Effector memory CD4-positive, alpha-beta T cell (primary cell): Measurements from ENCODE around the gene PPFIA3.
"Not testable (repeated sequence)": the region's sequence is repeated elsewhere in the genome, so short reads cannot be mapped to it uniquely, and the experiment has no call there.

Source experiments
- DNase-seq, 3 donors: peaks; one replicate each; pipeline ENCODE4 v3.0.0-alpha.2; 2020
- H3K27ac ChIP-seq: 2 replicates; pipeline ENCODE4 v1.7.0; 2013; ENCODE audit warnings: mild to moderate bottlenecking, low read length, moderate library complexity; ENCODE audit not compliant: insufficient read depth, poor library complexity, severe bottlenecking
- H3K27me3 ChIP-seq: replicated peaks from 2 replicates; pipeline ENCODE4 v1.7.0; 2013; ENCODE audit warnings: mild to moderate bottlenecking, low read length; ENCODE audit not compliant: insufficient read depth, control insufficient read depth, poor library complexity, severe bottlenecking
- H3K36me3 ChIP-seq: 2 replicates; pipeline ENCODE4 v1.7.0; 2013; ENCODE audit warnings: mild to moderate bottlenecking, low read length, moderate library complexity; ENCODE audit not compliant: control insufficient read depth, insufficient read depth
- H3K4me1 ChIP-seq: 2 replicates; pipeline ENCODE4 v1.7.0; 2013; ENCODE audit warnings: low read length, mild to moderate bottlenecking; ENCODE audit not compliant: control insufficient read depth, insufficient read depth, poor library complexity, severe bottlenecking
- H3K4me3 ChIP-seq: 2 replicates; pipeline ENCODE4 v1.7.0; 2013; ENCODE audit warnings: low read length, low read depth, mild to moderate bottlenecking; ENCODE audit not compliant: insufficient read depth, poor library complexity, severe bottlenecking
- H3K9me3 ChIP-seq: 2 replicates; pipeline ENCODE4 v1.7.0; 2013; ENCODE audit warnings: mild to moderate bottlenecking, low read length, moderate library complexity; ENCODE audit not compliant: control insufficient read depth

PPFIA3 gene

DNA sequence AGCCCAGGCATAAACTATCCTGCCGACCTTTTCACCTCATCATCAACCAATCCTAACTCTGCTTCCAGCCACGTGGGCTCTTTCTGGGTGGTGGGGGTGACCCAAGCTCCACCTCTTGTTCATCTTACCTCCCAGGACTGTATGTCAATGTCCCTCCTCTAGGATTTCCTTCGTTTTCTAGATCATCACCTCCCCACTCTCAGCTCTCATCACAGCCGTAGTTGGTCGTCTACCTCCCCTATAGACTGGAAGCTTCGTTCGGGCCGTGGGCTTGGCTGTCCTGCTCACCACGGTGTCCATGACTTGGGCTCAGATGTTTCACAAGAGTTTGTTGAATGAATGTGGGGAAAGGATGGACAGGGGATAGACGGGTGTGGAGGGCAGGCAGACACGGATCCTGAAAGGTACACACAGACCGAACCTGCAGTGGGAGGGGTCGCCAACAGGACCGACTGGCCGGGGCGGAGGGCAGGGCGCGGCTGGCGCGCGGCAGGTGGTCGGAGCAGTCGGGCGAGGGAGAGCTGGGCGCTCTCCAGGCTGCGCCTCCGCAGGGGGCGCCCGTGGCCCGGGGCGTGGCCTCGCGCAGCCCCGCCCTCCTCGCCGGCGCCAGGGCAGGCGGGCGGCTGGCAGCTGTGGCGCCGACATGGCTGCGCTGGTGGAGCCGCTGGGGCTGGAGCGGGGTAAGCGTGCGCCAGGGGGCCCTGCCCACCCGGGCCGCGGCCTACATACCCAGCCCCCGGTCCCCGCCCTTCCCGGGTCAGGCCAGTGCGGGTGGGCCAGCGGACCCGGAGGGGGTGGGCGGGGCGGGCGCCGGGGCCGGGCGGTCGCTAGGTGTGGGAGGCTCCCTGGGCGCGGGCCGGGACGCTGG, 5.3 kb upstream of the PPFIA3 start, which contains the start of gene LIN7B:
TSS of gene LIN7B (plus strand) at position 609 of the 868 bp plus-strand sequence. CDS start at position 644, 35 bp downstream.
- DNase-seq: peak; percentile 66 to 68 (median 68)
- Histone ChIP-seq H3K27ac (peak within 1 kb of the TSS; percentile 48), H3K4me3 (peak within 1 kb of the TSS; percentile 73)

DNA sequence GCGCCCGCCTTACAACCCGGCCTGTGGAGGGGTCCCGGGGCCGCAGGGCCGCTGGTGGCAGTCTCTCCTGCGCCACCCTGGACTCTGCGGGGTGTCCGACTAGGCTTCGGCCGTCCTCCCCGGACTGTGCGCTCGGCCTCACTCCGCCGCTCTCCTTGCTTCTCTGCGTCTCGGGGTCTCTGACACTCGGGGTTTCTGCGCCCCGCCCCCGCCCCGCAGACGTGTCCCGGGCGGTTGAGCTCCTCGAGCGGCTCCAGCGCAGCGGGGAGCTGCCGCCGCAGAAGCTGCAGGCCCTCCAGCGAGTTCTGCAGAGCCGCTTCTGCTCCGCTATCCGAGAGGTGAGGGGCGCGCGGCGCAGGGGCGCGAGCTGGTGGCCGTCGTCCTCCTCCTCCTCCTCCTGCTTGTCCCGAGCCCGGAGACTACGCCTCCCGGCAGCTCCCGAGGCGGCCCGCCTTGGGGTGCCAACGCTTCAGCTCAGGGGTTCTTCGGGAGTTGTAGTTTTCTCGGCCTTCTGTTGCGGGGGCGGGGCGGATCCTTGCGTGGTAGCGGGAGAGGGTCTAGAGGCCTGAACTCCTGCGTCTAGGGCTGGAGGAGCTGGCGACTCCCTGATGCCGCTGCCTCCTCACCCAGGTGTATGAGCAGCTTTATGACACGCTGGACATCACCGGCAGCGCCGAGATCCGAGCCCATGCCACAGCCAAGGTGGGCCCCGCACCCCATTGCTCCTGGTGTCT, 4.5 kb upstream of the PPFIA3 start:
- peak overlapping the region; percentile 73 for H3K4me3 ChIP-seq
- H3K9me3 ChIP-seq: no peaks in the 10 kb centered on the region
- DNase-seq: peak in 2 of 3 donors; percentile 14 to 21
- no peaks in the 10 kb centered on the region for H3K27me3 ChIP-seq
- H3K4me1 ChIP-seq: peaks cover 23% of the 10 kb centered on the region
- no peaks in the 10 kb centered on the region for H3K36me3 ChIP-seq
- peak overlapping the region; percentile 48 for H3K27ac ChIP-seq

More for the DNA sequence above, 5.3 kb upstream of the PPFIA3 start, which contains the start of gene LIN7B:
- Histone ChIP-seq H3K9me3 (no peaks in the 10 kb centered on the region), H3K36me3 (no peaks in the 10 kb centered on the region), H3K4me1 (peaks cover 22% of the 10 kb centered on the region), H3K27me3 (no peaks in the 10 kb centered on the region)

DNA sequence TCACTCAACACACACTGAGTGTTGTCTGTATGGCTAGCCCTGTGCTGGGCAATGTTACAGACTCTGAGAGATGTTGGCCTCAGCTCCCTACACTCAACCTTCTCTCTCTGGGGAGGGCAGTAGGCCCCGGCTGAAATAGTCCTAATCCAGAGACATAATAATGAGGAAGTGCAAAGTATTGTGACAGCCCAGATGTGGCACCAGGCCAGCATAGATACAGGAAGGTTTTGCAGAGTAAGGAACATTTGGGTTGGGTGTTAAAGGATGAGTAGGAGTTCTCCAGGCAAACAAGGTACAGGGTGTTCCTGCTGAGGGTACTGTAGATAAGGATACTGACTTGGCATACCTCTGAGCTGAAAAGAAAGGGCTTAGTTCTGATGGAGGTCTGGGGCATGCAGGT, 2.8 kb upstream of the PPFIA3 start:
- no peak overlapping the region for H3K27ac ChIP-seq
- peaks cover 28% of the 10 kb centered on the region for H3K4me1 ChIP-seq
- H3K27me3 ChIP-seq: no peaks in the 10 kb centered on the region
- DNase-seq: no peak
- H3K36me3 ChIP-seq: no peaks in the 10 kb centered on the region
- no peak overlapping the region for H3K4me3 ChIP-seq
- H3K9me3 ChIP-seq: no peaks in the 10 kb centered on the region

DNA sequence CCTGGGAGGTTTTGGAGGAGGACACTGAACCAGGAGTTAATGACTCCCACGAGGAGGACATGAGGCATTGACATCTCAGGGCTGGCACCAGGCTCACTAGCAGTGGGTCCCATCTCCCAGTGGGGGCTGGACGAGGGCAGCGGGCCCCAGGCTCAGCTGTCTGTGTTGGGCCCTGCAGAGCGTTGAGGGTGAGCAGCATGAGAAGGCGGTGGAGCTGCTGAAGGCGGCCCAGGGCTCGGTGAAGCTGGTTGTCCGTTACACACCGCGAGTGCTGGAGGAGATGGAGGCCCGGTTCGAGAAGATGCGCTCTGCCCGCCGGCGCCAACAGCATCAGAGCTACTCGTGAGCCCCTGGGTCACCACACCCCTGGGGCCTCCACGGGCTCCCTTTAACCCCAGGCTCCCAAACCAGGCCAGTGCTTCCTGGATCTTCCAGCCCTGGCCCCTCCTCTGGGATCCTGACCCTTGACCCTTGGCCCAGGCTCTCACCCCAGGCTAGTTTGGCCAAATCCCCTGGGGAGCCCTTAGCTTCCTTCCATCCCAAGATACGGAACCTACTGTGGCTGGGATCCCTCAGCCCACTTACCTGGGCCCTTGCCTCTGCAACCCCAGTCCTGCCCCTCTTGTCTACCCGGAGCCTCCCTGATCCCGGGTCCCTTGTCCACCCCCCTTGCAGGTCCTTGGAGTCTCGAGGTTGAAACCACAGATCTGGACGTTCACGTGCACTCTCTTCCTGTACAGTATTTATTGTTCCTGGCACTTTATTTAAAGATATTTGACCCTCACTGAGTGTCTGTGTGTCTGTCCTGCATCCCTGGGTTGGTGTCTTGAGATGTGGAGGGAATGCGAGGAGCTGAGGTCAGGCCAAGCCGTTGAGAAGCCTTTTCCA, 1.4 kb upstream of the PPFIA3 start:
- Histone ChIP-seq H3K4me1 (peaks cover 28% of the 10 kb centered on the region), H3K27me3 (no peaks in the 10 kb centered on the region), H3K4me3 (peak overlapping the region; percentile 71), H3K36me3 (no peaks in the 10 kb centered on the region), H3K9me3 (no peaks in the 10 kb centered on the region), H3K27ac (peak overlapping the region; percentile 81)
- no peak for DNase-seq

DNA sequence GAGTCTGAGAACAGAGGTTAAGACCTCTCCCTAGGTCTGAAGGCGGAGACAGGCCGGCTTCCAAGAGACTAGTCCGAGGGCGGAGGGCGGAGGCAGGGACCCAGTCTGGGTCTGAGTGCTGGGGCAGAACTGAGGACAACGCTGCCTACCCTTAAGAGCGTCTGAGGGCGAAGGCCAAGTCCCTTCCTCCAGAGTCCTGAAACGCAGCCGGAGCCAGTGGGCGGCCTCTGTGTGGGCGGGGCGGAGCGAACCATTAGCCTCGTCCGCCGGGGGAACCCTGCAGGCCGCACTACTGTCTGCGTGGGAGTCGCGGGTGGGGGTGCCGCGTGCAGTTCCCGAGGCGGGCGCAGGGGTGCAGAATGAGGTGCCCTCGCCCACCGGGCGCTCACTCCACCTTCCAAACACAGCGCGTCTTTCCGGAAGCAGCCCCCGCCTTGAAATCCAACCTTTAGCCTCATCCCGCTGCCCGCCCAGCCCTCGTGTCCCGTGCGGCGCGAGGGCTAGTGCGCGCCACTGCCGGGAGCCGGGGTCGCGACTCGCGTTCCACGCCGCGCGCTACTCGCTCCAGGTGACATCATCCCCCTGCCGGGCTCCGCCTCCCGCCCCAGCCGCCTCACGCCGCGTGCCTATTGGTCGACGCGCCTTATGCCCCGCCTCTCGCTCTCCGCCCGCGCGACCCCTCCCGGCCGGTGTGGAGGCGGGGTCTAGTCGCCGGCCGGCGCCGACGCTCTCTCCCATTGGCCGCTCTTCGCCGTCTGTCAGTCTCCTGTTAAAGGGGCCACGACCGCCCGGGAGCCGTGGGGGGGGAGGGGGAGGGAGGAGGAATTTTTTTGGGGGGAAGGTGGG, 556 bp upstream of the PPFIA3 start, which contains the start of gene C19orf73:
TSS of gene C19orf73 (minus strand) at position 579 of the 846 bp plus-strand sequence. CDS start at position 458, 121 bp downstream.
- no peaks in the 10 kb centered on the region for H3K36me3 ChIP-seq
- peak within 1 kb of the TSS; percentile 81 for H3K27ac ChIP-seq
- H3K9me3 ChIP-seq: no peaks in the 10 kb centered on the region
- DNase-seq: peak; percentile 91 to 93 (median 91)
- H3K27me3 ChIP-seq: no peaks in the 10 kb centered on the region
- peaks cover 20% of the 10 kb centered on the region for H3K4me1 ChIP-seq
- peak within 1 kb of the TSS; percentile 71 for H3K4me3 ChIP-seq

DNA sequence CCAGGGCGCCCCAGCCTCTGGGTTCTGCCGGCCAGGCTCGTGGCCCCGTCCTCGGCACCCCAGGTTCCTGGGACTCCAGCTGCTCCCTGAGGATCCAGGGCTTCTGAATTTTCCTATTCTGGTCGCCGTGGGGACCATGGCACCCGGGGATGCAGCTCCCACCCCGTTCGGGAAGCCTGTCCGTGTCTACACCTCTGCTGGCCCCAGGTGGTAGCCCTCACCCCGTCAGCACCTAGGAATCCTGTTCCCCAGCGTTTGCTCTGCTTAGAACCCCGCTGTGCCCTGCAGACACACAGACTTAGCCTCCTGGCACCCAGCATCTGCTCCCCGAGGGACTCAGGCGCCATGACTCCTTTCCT, 960 bp downstream of the PPFIA3 start:
- DNase-seq: no peak
- H3K4me3 ChIP-seq: peak overlapping the region; percentile 71
- peaks cover 15% of the 10 kb centered on the region for H3K4me1 ChIP-seq
- no peaks in the 10 kb centered on the region for H3K27me3 ChIP-seq
- H3K9me3 ChIP-seq: no peaks in the 10 kb centered on the region
- H3K27ac ChIP-seq: no peak overlapping the region
- H3K36me3 ChIP-seq: no peaks in the 10 kb centered on the region

DNA sequence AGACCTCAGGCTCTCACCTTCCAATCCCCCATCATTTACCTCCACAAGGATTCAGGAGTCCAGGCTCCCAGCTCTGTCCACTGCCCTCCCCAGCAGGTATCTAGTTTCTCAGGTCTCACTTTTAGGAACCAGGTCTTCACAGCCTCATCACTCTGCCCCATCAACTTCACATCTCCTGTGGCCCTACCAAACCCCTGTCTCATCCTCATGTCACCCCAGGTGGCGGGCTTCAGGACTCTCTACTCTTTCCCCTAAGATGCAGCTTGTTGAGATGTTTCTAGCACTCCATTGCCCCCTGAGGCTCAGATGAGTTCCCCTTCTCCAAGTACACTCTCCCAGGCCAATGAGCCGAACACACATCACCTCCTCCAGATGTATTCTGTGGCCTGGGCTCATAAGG, 1.5 kb downstream of the PPFIA3 start:
- H3K36me3 ChIP-seq: no peaks in the 10 kb centered on the region
- H3K4me3 ChIP-seq: no peak overlapping the region
- peaks cover 15% of the 10 kb centered on the region for H3K4me1 ChIP-seq

DNA sequence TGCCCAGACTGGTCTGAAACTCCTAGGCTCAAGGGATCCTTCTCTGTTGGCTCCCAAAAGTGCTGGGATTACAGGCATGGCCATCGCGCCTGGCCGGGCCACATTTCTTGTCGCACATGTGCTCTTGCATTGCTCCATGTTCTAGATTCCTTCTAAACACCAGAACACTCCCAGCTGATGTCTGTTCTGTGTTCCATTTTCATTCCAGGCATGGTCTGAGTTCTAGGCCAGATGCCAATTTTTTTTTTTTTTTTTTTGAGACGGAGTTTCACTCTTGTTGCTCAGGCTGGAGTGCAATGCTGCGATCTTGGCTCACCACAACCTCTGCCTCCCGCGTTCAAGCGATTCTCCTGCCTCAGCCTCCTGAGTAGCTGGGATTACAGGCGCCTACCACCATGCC, 2.5 kb downstream of the PPFIA3 start:
- not testable (repeated sequence) for H3K9me3 ChIP-seq, H3K27me3 ChIP-seq, DNase-seq, H3K36me3 ChIP-seq, H3K4me3 ChIP-seq, H3K27ac ChIP-seq
- H3K4me1 ChIP-seq: peaks cover 15% of the 10 kb centered on the region

More for the DNA sequence above, 1.5 kb downstream of the PPFIA3 start:
- H3K27ac ChIP-seq: no peak overlapping the region
- no peaks in the 10 kb centered on the region for H3K27me3 ChIP-seq
- no peak for DNase-seq
- no peaks in the 10 kb centered on the region for H3K9me3 ChIP-seq

DNA sequence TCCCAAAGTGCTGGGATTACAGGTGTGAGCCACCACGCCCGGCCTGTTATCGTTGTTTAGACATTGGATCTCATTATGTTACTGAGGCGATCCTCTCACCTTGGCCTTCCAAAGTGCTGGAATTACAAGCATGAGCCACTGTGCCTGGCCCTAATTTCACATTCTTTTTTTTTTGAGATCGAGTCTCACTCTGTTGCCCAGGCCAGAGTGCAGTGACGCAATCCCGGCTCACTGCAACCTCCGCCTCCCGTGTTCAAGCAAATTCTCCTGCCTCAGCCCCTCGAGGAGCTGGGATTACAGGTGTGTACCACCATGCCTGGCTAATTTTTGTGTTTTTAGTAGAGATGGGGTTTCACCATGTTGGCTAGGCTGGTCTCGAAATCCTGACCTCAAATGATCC, 3.9 kb downstream of the PPFIA3 start:
- H3K27me3 ChIP-seq, DNase-seq, H3K9me3 ChIP-seq, H3K36me3 ChIP-seq, H3K4me3 ChIP-seq, H3K27ac ChIP-seq: not testable (repeated sequence)
- H3K4me1 ChIP-seq: peaks cover 14% of the 10 kb centered on the region
